ENCODE measurements around the gene GLRA2. TPM values are rescaled to one million over a fixed set of nuclear protein-coding genes. Genes with fewer than 3 reads are reported as not detected.
"Not testable (repeated sequence)": the region's sequence is repeated elsewhere in the genome, so short reads cannot be mapped to it uniquely, and the experiment has no call there.

Gene GLRA2
- total and polyA plus RNA-seq, 2 experiments from 2014 or later = 0.22 TPM; not detected in 1

DNA sequence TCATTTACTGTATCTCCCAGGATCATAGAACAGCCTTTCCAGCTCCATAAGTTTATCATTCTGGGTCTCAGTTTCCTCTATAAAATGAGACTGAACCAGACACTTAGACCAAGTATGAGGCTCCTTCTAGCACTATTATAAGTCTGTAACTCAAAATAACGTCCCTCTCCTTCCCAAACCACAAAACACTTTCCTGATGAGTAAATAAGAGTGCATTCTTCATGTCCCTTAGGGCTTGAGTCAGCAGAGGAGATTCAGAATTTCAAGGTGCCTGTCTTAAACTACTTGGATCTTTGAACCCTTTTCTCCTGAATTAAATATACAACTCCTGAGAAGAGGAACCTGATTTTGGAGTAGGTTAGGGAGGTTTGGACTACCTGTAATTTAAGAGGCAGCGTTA lies 62.6 kb downstream of the GLRA2 start:
- 6 to 12% methylated on average over 2 of the region's 2 CpGs for WGBS, 2 experiments (ENCODE audit: low coverage in 1 of 2, low lambda C conversion rate in 2 of 2, missing lambda C conversion rate in 2 of 2)
- Histone ChIP-seq H3K9ac (no peak overlapping the region), H3K36me3 (ENCODE audit: low read depth) (no peaks in the 10 kb centered on the region), H3K9me2 (ENCODE audit: insufficient read depth) (no peaks in the 10 kb centered on the region), H3K27me3 (replicated peaks; ENCODE audit: insufficient read depth) (no peaks in the 10 kb centered on the region), H3K4me2 (ENCODE audit: unreplicated experiment) (peak overlapping the region; percentile 61), H3K4me1 (ENCODE audit: insufficient read depth) (peaks cover 32% of the 10 kb centered on the region), H3K27ac (peak overlapping the region; percentile 56), H3K4me3 (no peak overlapping the region), H4K20me1 (ENCODE audit: insufficient read depth) (no peaks in the 10 kb centered on the region), H3K79me2 (ENCODE audit: insufficient read depth) (no peaks in the 10 kb centered on the region), H3F3A (ENCODE audit: insufficient read depth) (peaks cover 22% of the 10 kb centered on the region), H3K9me3 (ENCODE audit: low read depth) (no peaks in the 10 kb centered on the region), H2AFZ (peak overlapping the region; percentile 18)
- in situ Hi-C loops (cut with MboI) = no loop called here
- TF ChIP-seq EZH2 (IDR thresholded peaks at IDR 0.05; ENCODE audit: insufficient read depth, poor library complexity, severe bottlenecking) = no peak
- TF ChIP-seq EZH2phosphoT487 (IDR thresholded peaks at IDR 0.05; ENCODE audit: insufficient read depth, low read depth) = no peak
- peak; percentile 70 for DNase-seq

DNA sequence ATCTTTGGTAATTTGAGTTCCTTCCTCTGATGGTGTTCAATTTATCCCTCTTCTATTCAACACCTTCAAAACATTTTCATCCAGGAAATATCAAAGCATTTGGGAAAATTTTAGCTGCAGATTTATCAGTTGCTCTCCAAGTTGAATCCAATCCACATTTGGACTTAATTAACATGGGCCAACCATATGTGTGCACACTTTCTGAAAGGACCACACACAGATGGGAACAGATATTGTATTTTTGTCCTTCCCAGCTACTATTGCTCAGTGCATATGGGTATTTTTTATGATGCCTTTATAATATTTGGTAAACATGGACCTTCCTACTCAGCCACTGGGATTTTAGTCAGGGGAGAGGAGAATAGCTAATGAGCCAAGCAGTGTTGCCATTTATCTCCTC lies 65.2 kb downstream of the GLRA2 start:
- peaks cover 22% of the 10 kb centered on the region for H3F3A ChIP-seq (ENCODE audit: insufficient read depth)
- no peaks in the 10 kb centered on the region for H3K79me2 ChIP-seq (ENCODE audit: insufficient read depth)
- no peak overlapping the region for H2AFZ ChIP-seq
- H3K9me2 ChIP-seq (ENCODE audit: insufficient read depth) = no peaks in the 10 kb centered on the region
- H3K9ac ChIP-seq = no peak overlapping the region
- peaks cover 47% of the 10 kb centered on the region for H3K4me1 ChIP-seq (ENCODE audit: insufficient read depth)
- H3K9me3 ChIP-seq (ENCODE audit: low read depth) = no peaks in the 10 kb centered on the region
- H3K4me3 ChIP-seq = no peak overlapping the region
- H3K4me2 ChIP-seq (ENCODE audit: unreplicated experiment) = no peak overlapping the region
- no peaks in the 10 kb centered on the region for H3K27me3 ChIP-seq (replicated peaks; ENCODE audit: insufficient read depth)
- no peak overlapping the region for H3K27ac ChIP-seq
- no peaks in the 10 kb centered on the region for H3K36me3 ChIP-seq (ENCODE audit: low read depth)
- TF ChIP-seq EZH2 (IDR thresholded peaks at IDR 0.05; ENCODE audit: insufficient read depth, poor library complexity, severe bottlenecking) = no peak
- no peak for TF ChIP-seq EZH2phosphoT487 (IDR thresholded peaks at IDR 0.05; ENCODE audit: insufficient read depth, low read depth)
- in situ Hi-C loops (cut with MboI) = no loop called here
- DNase-seq = no peak
- no peaks in the 10 kb centered on the region for H4K20me1 ChIP-seq (ENCODE audit: insufficient read depth)

DNA sequence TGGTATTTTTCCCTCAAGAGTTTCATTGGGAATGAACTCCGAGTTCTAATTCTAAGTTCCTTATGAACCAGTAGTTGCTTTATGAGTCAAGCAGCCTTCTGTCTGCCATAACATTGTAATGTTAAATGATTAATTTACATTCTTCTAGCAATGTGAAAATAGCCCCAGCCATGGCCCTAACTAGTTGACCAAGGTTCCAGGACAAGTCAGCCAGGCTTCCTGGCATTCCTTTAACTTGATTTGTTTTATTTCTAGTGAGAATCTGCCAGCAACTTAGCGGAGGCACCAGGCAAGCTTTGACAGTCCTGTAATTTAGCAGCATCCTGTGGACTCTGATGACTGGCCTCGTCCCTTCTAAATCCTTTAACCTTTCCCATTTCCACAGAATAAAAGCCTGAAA lies 69.0 kb downstream of the GLRA2 start:
- H3K9me3 ChIP-seq (ENCODE audit: low read depth) = no peaks in the 10 kb centered on the region
- H4K20me1 ChIP-seq (ENCODE audit: insufficient read depth) = no peaks in the 10 kb centered on the region
- no peaks in the 10 kb centered on the region for H3K79me2 ChIP-seq (ENCODE audit: insufficient read depth)
- TF ChIP-seq EZH2phosphoT487 (IDR thresholded peaks at IDR 0.05; ENCODE audit: insufficient read depth, low read depth) (no peak), EZH2 (IDR thresholded peaks at IDR 0.05; ENCODE audit: insufficient read depth, poor library complexity, severe bottlenecking) (no peak)
- no peak overlapping the region for H3K9ac ChIP-seq
- no peak overlapping the region for H3K27ac ChIP-seq
- no peaks in the 10 kb centered on the region for H3K9me2 ChIP-seq (ENCODE audit: insufficient read depth)
- H3K36me3 ChIP-seq (ENCODE audit: low read depth) = no peaks in the 10 kb centered on the region
- in situ Hi-C loops (cut with MboI) = no loop called here
- peak overlapping the region; percentile 35 for H3K4me2 ChIP-seq (ENCODE audit: unreplicated experiment)
- no peak overlapping the region for H2AFZ ChIP-seq
- no peak overlapping the region for H3K4me3 ChIP-seq
- H3F3A ChIP-seq (ENCODE audit: insufficient read depth) = no peaks in the 10 kb centered on the region
- H3K4me1 ChIP-seq (ENCODE audit: insufficient read depth) = peaks cover 15% of the 10 kb centered on the region
- H3K27me3 ChIP-seq (replicated peaks; ENCODE audit: insufficient read depth) = no peaks in the 10 kb centered on the region
- WGBS, 2 experiments (ENCODE audit: low coverage in 1 of 2, low lambda C conversion rate in 2 of 2, missing lambda C conversion rate in 2 of 2) = 6 to 15% methylated on average over 3 of the region's 3 CpGs
- peak; percentile 54 for DNase-seq

DNA sequence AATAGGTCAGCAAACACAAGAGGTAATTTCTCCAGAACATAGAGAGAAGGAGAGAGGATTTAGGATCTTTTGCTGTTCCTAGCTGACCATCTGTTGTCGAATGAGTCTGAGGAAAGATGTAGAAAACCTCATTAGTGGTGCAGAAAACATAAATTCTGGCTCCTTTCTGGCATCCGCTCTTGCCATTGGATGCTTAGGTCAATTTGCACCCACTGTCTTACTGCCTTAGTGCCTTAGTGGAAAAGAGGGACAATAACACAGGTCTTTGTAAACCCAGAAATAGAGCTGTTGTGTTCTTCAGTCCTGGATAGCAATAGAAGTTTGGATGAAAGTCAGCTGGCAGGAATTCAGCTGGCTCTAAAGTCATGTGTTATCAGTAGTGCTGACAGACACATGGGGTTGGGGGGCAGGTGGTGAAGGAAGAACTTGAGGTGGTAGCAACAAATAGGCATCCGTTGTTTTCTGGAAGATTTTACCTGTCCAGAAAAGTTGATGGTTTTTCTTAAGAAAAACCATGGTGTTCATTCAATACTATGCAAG lies 78.2 kb downstream of the GLRA2 start:
- TF ChIP-seq EZH2 (IDR thresholded peaks at IDR 0.05; ENCODE audit: insufficient read depth, poor library complexity, severe bottlenecking) = no peak
- Histone ChIP-seq H3K9ac (no peak overlapping the region), H2AFZ (no peak overlapping the region), H3K27me3 (replicated peaks; ENCODE audit: insufficient read depth) (no peaks in the 10 kb centered on the region), H3K9me3 (ENCODE audit: low read depth) (no peaks in the 10 kb centered on the region), H3K27ac (no peak overlapping the region), H3K4me2 (ENCODE audit: unreplicated experiment) (no peak overlapping the region), H4K20me1 (ENCODE audit: insufficient read depth) (no peaks in the 10 kb centered on the region), H3K4me3 (no peak overlapping the region), H3K4me1 (ENCODE audit: insufficient read depth) (no peaks in the 10 kb centered on the region), H3K79me2 (ENCODE audit: insufficient read depth) (no peaks in the 10 kb centered on the region), H3K36me3 (ENCODE audit: low read depth) (no peaks in the 10 kb centered on the region), H3K9me2 (ENCODE audit: insufficient read depth) (no peaks in the 10 kb centered on the region), H3F3A (ENCODE audit: insufficient read depth) (no peaks in the 10 kb centered on the region)
- no peak for DNase-seq
- WGBS, 2 experiments (ENCODE audit: low coverage in 1 of 2, low lambda C conversion rate in 2 of 2, missing lambda C conversion rate in 2 of 2) = 18 to 27% methylated on average over 3 of the region's 3 CpGs
- in situ Hi-C loops (cut with MboI) = no loop called here

DNA sequence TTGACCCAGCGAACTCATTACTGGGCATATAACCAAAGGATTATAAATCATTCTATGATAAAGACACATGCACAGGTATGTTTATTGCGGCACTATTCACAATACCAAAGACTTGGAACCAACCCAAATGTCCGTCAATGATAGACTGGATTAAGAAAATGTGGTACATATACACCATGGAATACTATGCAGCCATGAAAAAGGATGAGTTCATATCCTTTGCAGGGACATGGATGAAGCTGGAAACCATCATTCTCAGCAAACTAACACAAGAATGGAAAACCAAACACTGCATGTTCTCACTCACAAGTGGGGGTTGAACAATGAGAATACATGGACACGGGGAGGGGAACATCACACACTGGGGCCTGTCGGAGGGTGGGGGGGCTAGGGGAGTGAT lies 83.1 kb downstream of the GLRA2 start:
- DNase-seq; H3K4me2 ChIP-seq (ENCODE audit: unreplicated experiment); H3K27ac ChIP-seq; H3K4me3 ChIP-seq; H3K27me3 ChIP-seq (replicated peaks; ENCODE audit: insufficient read depth); H3K9me3 ChIP-seq (ENCODE audit: low read depth); H3K9me2 ChIP-seq (ENCODE audit: insufficient read depth); H4K20me1 ChIP-seq (ENCODE audit: insufficient read depth); in situ Hi-C loops (cut with MboI); H3K4me1 ChIP-seq (ENCODE audit: insufficient read depth); H3K36me3 ChIP-seq (ENCODE audit: low read depth); H2AFZ ChIP-seq; H3K9ac ChIP-seq; H3K79me2 ChIP-seq (ENCODE audit: insufficient read depth); H3F3A ChIP-seq (ENCODE audit: insufficient read depth): not testable (repeated sequence)
- WGBS, 2 experiments (ENCODE audit: low coverage in 1 of 2, low lambda C conversion rate in 2 of 2, missing lambda C conversion rate in 2 of 2) = 46 to 59% methylated on average over 3 to 5 of the region's 5 CpGs
